HepG2 (cell line): Measurements from ENCODE around the gene RNASE13.

Experiments used
- MZF1 ChIP-seq: sonication (generic); formaldehyde crosslinking; IDR thresholded peaks from 2 replicates; pipeline ENCODE4 v1.8.1; 2023; ENCODE audit warnings: mild to moderate bottlenecking, missing genetic modification reagents, borderline replicate concordance
- POLR2AphosphoS5 ChIP-seq: IDR thresholded peaks from 2 replicates; pipeline ENCODE4 v1.6.1; 2012; ENCODE audit warnings: low read depth, low read length
- U2AF2 ChIP-seq: fragments of 200-400 bp; formaldehyde crosslinking; IDR thresholded peaks from 2 replicates; pipeline ENCODE4 v1.6.1; 2017; ENCODE audit warnings: low read depth, mild to moderate bottlenecking, low read length
- ZNF678 ChIP-seq: sonication (generic); formaldehyde crosslinking; IDR thresholded peaks from 2 replicates; pipeline ENCODE4 v1.4.0; 2020; ENCODE audit warnings: mild to moderate bottlenecking, missing genetic modification reagents

GRCh38 chr14:21084396-21084795 lies 49.8 kb upstream of the RNASE13 start:
- no peak; the same call in 1 of the 2 replicates for TF ChIP-seq POLR2AphosphoS5
- TF ChIP-seq ZNF678 (CRISPR knock-in tag), result no peak
- TF ChIP-seq MZF1 (CRISPR knock-in tag), result no peak
- no peak for TF ChIP-seq U2AF2
